ENCODE measurements around the gene NOXRED1.

The NOXRED1 gene

DNA sequence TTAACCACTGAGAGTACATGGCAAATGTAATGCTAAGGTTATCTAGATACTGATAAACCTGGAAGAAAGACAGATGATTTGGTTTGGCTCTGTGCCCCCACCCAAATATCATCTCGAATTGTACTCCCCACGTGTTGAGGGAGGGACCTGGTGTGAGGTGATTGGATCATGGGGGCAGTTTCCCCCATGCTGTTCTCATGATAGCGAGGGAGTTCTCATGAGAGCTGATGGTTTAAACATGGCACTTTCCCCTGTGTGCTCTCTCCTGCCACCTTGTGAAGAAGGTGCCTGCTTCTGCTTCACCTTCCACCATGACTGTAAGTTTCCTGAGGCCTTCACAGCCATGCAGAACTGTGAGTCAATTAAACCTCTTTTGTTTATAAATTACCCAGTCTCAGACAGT, 14.2 kb downstream of the NOXRED1 start:
- no peak for DNase-seq (ENCODE audit: low read depth in 1 of 2, low spot score in 1 of 2)

DNA sequence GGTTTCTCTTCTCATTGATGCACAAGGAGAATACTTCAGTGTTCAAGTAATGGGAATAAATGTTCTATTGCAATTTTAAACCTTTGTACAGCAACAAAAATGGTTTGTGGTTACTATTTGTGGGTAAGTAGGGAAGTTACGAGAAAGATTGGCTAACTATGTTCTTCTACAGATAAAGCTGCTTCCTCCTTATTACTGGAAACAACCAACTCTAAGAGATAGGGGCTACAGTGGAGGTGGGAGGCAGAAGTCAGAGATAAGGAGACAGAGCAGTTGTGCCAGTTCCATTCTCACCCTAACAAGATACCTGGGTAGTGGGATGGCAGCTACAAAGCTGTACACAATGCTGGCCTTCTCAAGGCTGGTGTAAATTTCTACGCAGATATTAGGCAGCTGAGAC, 16.2 kb downstream of the NOXRED1 start:
- DNase-seq (ENCODE audit: low read depth in 1 of 2, low spot score in 1 of 2): no peak

DNA sequence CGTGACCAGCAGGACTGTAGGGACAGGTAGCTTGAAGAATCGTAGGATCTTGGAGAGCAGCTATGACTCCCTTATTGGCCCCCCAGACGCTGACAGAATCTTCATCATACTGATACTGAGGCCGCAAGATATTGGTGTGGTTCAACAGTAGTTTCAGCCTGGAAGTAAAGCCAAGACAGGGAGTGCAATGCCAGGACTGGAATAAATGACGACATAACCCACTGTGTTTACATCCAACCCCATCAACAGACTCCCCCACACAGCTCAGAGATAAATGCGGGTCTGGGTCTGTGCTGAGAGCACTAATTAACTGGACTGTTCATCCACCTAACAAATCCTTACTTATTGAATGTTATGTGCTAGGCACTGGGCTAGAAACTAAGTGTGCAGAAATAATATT, 16.6 kb downstream of the NOXRED1 start:
- DNase-seq (ENCODE audit: low read depth in 1 of 2, low spot score in 1 of 2): no peak

DNA sequence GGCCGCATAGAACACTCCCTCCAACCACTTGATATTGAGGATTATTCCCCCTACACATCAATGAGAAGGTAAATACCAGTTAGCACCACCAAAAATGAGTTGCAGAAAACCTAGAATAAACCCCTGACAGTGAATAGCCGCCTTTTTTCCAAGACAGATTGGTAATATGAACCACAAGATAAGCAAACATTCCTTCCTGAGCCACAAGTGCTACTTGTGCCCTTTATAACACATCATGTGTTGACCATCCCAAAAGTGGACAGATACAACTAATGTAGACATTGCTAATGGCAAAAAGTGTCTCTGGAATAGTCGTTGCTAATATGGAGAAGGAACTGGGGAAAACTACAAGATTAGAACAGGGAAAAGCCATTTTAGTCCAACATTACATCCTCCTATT, 17.2 kb downstream of the NOXRED1 start:
- no peak for DNase-seq (ENCODE audit: low read depth in 1 of 2, low spot score in 1 of 2)

DNA sequence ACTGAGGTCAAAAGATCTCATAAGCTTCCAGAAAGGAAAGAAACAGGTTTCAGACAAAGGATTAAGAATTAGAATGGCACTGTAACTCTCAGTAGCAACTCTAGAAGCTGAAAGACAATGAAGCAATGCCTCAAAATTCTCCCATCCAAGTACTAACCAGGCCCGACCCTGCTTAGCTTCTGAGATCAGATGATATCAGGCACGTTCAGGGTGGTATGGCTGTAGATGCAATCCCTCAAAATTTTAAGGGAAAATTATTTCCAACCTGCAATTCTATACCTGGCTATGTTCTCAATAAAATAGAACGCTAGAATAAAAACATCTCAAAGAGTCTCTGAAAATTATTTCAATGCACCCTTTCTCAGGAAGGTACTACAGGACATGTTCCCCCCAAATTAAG, 19.6 kb downstream of the NOXRED1 start:
- DNase-seq (ENCODE audit: low read depth in 1 of 2, low spot score in 1 of 2): no peak

DNA sequence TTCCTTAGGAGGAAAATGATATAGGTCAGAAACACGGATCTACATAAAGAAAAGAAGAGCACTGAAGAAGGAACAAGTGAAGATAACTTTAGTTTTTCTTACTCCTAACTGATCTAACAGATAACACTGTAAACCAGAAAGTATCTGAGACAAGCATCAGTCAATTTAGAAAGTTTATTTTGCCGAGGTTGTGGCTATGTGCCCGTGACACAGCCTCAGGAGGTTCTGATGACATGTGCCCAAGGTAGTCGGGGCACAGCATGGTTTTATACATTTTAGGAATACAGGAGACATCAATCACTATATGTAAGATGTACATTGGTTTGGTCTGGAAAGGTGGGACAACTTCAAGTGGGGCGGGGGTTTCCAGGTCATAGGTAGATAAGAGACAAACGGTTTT, 23.1 kb downstream of the NOXRED1 start:
- DNase-seq (ENCODE audit: low read depth in 1 of 2, low spot score in 1 of 2): no peak

DNA sequence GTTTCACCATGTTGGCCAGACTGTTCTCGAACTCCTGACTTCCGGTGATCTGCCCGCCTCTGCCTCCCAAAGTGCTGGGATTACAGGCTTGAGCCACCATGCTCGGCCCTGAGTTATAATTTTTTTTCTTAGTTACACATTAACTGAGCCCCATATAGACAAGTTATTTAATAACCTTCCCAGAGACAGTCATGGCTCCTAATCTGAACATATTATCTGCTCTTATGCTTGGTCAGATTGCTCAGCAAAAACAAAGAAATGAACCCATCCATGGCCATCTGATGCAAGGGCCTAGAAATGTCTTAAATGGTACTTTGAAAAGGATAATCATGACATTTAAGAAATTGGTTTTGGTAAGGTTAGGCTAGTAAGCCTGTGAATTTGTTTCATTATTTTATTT, 33.1 kb downstream of the NOXRED1 start:
- no peak for DNase-seq (ENCODE audit: low read depth in 1 of 2, low spot score in 1 of 2)

DNA sequence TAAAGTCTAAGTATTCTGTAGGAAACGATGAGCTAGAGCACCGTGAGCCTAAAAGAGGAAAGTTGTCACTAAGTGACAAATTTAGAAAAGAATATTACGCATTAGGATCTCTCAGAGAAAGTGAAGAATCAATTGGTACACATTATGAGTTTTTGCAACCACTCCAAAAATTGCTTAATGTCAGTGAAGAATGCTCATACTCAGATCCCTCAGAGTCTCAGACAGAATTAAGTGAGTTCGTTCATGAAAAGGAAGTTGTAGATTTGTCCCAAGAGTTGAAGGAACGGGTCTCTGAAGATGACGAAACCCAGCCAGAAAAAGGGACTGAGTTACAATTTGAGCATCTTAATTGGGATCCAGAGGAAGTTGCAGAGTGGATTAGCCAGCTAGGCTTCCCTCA, 44.6 kb downstream of the NOXRED1 start:
- no peak for DNase-seq (ENCODE audit: low read depth in 1 of 2, low spot score in 1 of 2)

DNA sequence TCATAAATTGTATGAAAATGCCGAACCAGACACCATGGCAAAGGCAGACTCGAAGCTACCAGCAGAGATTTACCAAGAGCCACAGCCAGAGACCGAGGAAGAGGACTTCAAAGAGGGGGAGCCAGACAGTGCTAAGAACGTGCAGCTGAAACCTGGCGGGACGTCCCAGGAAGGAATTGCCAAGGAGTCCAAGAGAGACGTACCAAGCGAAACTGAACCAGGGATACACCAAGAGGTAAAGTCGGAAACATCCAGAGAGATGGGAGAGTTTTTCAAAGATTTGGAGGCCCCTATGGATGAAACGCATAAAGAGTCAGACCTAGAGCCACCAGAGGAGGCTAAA, 45.9 kb downstream of the NOXRED1 start:
- DNase-seq (ENCODE audit: low read depth in 1 of 2, low spot score in 1 of 2): no peak

DNA sequence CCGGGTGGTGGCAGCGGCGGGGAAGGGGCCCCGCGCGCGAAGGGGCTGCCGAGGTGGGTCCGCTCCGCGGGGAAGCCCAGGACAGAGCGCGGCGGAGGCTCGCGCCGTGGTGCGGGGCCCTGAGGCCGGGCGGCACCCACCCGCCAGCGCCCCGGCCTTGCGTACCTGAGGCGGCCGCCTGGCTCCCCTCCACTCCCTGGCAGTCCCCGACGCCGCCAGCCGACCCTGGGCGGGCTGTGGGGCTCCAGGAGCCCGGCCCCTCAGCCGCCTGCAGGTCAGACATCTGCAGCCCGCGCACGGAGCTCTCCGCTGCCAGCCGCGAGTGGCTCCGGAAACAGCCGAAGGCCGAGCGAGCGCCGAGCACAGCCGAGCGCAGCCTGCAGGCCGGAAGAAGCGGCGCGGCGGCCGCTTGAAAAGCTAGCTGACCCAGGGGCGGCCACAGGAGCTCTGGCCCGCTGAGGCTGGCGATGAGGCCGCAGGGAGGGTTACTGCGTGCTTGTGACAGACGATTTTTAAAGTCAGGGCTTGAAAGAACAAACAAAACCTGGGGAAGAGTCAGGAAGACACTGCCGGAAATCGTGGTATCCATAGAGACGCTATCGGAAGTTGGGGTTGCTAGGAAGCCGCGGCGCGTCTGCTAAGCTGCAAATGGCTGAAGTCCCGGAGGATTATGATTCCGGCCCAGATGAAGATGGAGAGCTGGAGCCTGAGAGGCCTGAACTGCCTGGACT, 46.4 kb downstream of the NOXRED1 start, which contains the start of the genes SAMD15 and TMED8:
Gene SAMD15 (plus strand): TSS at position 609 of the 731 bp plus-strand sequence. CDS start 40 bp downstream, at position 649.
Gene TMED8 (minus strand): TSS at position 324 of the 731 bp plus-strand sequence. CDS start 41 bp downstream, at position 283.
- DNase-seq (ENCODE audit: low read depth in 1 of 2, low spot score in 1 of 2): peak; percentile 58 to 74

DNA sequence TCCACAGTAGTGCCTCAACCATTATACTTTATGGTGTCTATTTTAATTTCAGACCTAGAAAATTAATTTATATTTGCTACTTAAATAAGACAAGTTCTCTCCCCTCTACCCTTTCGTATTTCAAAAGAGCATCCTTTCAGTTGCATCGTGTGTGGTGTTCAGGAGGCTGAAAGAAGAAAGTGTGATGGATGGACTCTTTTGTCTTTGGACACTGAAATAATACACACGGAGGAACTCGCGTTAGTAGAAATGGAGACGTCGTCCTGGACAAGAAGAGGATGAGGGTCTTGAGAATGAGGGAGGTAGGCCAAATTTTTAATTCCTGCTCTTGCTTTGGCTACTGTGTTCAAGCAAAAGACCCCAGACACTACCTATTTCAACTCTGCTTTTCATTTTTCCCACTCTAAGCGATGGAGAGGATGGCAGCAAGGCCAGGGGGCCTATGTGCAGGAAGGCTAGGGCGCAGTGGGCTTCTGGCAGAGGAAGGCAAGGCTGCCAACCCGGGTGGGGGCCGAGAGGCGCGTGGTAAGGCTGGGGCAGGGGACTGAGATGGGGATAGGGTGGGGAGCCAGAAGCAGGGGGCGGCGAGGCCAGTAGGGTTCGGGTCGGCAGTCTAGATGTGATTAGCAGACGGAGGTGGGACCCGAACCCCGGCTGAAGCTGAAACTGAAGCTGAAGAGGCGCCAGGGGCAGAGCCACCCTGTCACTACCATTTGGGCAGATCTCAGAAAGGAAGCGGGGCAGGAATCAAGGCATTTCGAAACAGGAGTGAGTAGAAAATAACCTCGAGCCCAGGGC, 47.2 kb downstream of the NOXRED1 start:
- peak in 1 of 2 donors; percentile 16 for DNase-seq (ENCODE audit: low read depth in 1 of 2, low spot score in 1 of 2)

DNA sequence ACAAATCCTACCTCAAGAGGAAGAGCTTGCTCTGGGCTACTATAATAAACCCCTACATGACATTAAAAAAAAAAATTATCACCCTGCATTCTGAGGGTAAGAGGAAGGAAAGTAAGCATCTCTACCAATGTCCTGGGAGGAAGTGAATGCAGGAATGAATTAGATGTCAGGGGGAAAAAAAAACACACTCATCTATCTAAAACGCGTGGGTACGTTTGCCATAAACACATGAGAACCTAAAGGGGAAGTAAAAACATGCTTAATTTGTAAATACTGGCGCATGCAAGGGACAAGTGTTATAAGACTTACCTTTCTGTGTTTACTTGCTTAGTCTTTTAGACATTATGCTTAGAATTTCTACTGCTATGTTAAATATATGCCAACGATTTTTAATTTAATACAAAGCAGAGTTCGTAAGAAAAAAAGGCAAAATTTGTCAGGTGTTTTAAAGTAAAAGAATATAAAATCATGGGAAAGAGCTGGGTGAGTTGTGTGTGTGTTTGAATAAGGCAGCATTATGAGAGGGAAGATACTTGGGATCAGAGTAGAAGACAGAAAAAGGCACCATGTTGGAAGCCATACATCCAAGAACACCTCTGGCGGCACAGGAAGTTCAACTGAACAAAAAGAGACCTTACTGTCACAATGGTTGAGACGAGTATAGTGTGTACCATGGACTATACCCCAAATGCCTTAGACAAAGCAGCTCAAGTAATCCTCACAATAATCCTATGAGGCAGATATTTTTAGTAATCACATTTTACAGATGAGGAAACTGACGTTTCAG, 48.0 kb downstream of the NOXRED1 start:
- no peak for DNase-seq (ENCODE audit: low read depth in 1 of 2, low spot score in 1 of 2)

DNA sequence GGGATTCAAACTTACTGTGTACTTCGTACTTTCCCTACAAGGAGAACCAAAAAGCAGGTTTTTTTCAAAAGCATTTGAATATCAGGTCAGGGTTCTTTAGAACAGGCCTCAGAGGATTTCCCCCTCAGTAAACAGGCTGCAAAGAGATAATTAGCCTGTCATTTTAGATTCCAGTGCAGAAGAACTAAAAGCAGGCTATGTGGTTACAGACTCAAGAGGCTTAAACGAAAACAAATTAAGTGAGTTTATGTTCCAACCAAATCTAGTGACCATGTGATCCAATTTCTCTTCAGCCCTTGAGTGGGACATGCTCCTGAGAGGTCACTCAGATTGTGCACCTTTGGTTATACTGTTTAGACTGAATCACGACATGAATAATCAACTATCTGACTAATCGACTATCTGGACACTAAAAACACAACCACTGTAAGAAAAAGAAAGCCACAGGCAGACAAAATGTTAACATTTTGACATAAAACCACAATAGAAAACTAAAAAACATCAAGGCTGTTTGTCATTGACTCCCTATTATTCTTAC, 51.0 kb downstream of the NOXRED1 start:
- no peak for DNase-seq (ENCODE audit: low read depth in 1 of 2, low spot score in 1 of 2)

DNA sequence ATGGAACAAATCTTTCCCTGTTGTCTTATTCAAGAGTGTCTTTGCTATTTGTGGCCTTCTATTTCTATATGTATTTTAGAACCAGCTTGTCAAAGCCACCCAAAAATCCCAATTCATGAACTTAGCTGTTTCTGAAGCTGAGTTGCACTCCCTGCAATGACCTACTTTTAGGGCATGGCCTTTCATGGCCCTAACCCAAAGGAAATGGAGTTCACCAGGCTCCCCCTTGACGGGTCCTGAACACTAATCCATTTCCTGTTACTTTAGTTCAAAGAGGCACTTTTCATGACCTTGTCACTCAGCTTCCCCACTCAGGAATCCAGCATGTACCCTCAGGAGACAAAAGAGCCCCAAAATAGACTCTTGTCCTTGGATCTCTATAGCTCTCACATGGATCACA, 54.0 kb downstream of the NOXRED1 start:
- no peak for DNase-seq (ENCODE audit: low read depth in 1 of 2, low spot score in 1 of 2)

DNA sequence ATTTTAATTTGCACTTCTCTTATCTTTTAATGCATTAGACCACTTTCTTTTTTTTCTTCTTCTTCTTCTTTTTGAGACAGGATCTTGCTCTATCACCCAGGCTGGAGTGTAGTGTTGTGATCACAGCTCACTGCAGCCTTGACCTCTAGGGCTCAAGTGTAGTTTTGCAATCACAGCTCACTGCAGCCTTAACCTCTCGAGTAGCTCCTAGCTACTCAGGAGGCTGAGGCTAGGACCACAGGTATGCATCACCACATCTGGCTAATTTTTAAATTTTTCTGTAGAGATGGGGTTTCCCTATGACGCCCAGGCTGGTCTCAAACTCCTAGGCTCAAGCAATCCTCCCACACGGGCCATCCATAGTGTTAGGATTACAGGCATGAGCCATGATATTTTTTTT, 59.2 kb downstream of the NOXRED1 start:
- no peak for DNase-seq (ENCODE audit: low read depth in 1 of 2, low spot score in 1 of 2)

DNA sequence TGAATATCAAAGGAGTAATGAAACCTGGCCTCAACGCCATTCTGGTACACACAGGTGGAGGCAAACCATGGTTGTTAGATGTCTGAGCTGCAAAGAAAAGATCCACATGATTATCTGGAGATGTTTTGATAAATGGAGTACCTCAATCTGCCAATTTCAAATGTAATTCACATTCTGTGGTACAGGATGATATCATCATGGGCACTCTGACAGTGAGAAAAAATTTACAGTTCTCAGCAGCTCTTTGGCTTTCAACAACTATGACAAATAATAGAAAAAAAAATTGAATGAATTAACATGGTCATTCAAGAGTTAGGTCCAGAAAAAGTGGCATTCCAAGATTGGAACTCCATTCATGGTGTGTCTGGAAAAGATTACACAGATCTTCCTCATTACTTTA, 63.7 kb downstream of the NOXRED1 start:
- no peak for DNase-seq (ENCODE audit: low read depth in 1 of 2, low spot score in 1 of 2)

DNA sequence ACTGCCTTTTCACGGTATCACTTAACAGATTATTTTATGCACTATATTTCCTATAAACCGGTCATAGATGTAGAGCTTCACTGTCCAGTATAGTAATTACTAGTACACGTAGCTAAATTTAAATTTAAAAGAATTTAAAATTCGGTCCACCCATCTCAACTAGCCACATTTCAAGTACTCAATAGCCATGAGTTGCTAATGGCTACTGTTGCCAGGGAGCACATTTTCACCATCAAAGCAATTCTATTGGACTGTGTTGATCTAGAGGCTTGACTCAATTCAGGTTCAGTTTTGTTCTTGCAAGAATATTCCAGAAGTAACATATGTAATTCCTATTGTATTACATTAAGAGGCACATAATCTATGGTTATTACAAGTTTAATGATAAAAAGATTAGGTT, 66.4 kb downstream of the NOXRED1 start:
- DNase-seq (ENCODE audit: low read depth in 1 of 2, low spot score in 1 of 2): no peak

DNA sequence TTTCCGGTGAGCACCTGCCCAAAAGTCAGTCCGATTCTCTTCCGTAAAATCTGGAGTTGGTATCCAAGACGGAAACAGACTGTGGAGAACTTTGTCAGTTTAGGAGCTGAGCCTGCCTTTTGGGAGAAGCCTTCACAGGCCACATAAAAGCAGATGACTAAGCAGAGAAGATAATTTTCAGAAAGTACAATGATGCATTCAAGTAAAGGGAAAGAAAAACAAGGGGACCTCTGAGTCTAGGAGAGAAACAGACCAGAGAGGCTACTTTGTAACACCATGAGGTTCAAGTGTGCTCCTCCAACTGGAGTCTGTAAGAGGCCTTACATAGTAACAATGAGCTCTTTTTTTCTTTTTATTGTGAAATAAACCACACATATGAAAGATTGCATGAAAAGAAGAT, 67.5 kb downstream of the NOXRED1 start:
- DNase-seq (ENCODE audit: low read depth in 1 of 2, low spot score in 1 of 2): no peak

DNA sequence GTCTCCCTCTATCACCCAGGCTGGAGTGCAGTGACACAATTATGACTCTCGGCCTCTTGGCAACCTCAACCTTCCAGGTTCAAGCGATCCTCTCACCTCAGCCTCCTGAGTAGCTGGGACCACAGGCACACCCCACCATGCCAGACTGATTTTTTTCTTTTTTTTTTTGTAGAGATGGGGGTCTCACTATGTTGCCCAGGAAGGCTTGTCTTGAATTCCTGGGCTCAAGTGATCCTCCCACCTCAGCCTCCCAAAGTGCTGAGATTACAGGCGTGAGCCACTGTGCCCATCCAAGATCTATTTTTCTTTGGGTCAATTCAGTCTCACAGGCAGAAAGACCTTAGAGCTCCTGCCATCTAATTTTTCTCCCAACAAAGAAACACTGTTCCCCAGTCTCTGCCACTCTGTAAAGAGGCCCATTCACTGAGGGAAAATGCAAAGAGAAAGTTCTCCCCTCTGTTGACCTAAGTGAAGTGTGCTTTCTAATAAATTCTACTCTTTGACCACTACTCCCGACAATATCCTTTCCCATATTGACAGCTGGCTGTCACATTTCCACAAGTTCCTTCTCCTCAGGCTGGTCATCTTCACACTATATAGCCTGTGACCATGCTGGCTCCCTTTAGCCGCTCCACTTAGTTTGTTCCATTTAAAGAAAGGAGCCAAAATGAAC, 69.7 kb downstream of the NOXRED1 start:
- DNase-seq (ENCODE audit: low read depth in 1 of 2, low spot score in 1 of 2): no peak

DNA sequence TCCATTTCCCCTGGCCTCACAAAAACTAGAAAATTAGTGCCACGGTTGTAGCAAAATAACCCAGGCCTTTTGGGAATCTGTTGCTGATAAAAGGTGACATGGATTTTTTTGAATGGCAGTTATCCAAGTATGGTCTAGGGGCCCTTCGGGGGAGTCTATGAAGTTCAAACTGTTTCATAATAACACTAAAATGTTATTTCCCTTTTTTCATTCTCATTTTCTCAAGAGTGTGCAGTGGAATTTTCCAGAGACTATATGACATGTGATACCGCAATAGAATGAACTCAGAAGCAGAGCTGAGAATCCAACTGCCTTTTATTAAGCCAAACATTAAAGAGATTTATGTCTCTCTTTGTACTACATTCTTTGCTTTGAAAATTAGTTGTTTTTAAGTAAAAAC, 75.6 kb downstream of the NOXRED1 start:
- DNase-seq (ENCODE audit: low read depth in 1 of 2, low spot score in 1 of 2): no peak

DNA sequence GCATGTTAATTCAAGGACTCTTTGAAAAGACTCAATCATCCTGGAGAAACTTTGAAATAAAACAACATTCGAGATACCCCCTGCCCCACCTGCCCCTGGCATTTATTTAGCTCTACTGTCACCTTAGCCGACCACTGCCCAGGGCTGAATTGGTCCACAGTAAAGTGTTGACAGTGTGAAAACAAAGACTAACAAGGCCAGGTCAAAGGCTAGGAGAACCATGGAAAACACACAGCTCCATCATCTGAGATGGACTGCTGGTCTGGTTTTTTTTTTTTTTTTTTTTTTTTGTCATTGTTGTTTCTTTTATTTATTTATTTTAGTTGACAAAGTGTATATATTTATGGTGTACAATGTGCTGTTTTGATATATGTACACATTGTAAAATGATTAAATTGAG, 76.8 kb downstream of the NOXRED1 start:
- no peak for DNase-seq (ENCODE audit: low read depth in 1 of 2, low spot score in 1 of 2)
